A549 (cell line): ENCODE data around the gene TXNRD2.

Source experiments
- BHLHE40 ChIP-seq: IDR thresholded peaks from 2 replicates; pipeline ENCODE4 v1.6.1; 2012; ENCODE audit warnings: low read depth, low read length, inconsistent platforms
- CEBPB ChIP-seq, 2 experiments: fragments of >200 bp in 1 of 2; sonication (Bioruptor Twin) in 1 of 2; formaldehyde crosslinking in 1 of 2; IDR thresholded peaks; 2 replicates each; pipeline ENCODE4 v1.6.1; 2012 to 2016
- EP300 ChIP-seq, 2 experiments: fragments of >200 bp; sonication (Bioruptor Twin); formaldehyde crosslinking; IDR thresholded peaks; 2 replicates in 1 of 2; 3 replicates in 1 of 2; pipeline ENCODE4 v1.6.1; 2016 to 2017
- TF ChIP-seq, protein P1 (sequence below): fragments of >200 bp; sonication (Bioruptor Twin); formaldehyde crosslinking; IDR thresholded peaks from 3 replicates; pipeline ENCODE4 v1.5.1; 2016
- TF ChIP-seq, protein P2 (sequence below): IDR thresholded peaks from 2 replicates; pipeline ENCODE4 v1.6.1; 2012

DNA sequence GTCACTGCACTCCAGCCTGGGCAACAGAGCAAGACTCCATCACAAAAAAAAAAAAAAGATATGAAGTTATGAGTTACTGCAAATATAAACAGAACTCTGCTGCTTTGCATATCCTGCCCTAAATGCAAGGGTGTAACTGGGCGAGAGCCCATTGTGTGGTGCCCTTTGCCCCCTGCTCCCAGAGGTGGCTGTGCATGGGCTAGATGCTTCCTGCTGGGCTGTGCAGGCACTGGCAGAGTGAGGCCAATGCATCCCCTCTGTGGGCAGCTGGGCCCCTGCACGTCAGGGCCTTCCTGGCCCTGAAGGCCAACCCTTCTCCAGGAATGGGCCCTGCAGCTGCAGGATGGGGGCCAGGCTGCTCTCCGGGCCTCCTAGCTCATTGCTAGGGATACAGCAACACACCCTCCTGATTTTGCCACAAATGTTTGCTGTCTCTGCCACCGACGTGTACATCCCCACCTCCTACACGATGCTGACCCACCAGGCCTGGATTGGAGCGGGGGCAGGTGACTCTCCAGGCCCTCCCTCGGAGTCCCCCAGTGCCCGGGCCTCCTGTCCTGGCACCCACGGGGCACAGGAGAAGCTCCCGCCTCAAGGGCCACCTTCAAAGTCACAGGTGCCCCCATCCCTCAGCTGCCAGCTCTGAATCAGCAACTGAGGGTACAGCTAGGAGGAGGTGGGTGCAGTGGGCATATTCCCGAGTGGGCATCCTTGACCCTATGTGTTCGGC is 40.7 kb downstream of the TXNRD2 start:
- TF ChIP-seq, protein P1, sequence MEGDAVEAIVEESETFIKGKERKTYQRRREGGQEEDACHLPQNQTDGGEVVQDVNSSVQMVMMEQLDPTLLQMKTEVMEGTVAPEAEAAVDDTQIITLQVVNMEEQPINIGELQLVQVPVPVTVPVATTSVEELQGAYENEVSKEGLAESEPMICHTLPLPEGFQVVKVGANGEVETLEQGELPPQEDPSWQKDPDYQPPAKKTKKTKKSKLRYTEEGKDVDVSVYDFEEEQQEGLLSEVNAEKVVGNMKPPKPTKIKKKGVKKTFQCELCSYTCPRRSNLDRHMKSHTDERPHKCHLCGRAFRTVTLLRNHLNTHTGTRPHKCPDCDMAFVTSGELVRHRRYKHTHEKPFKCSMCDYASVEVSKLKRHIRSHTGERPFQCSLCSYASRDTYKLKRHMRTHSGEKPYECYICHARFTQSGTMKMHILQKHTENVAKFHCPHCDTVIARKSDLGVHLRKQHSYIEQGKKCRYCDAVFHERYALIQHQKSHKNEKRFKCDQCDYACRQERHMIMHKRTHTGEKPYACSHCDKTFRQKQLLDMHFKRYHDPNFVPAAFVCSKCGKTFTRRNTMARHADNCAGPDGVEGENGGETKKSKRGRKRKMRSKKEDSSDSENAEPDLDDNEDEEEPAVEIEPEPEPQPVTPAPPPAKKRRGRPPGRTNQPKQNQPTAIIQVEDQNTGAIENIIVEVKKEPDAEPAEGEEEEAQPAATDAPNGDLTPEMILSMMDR, result no peak
- TF ChIP-seq CEBPB (IDR thresholded peaks at IDR 0.05) (no peak), EP300 (IDR thresholded peaks at IDR 0.05) (no peak), BHLHE40 (no peak)
- TF ChIP-seq, protein P2, sequence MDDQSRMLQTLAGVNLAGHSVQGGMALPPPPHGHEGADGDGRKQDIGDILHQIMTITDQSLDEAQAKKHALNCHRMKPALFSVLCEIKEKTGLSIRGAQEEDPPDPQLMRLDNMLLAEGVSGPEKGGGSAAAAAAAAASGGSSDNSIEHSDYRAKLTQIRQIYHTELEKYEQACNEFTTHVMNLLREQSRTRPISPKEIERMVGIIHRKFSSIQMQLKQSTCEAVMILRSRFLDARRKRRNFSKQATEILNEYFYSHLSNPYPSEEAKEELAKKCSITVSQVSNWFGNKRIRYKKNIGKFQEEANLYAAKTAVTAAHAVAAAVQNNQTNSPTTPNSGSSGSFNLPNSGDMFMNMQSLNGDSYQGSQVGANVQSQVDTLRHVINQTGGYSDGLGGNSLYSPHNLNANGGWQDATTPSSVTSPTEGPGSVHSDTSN, result no peak
